Activated CD4-positive, CD25-positive, alpha-beta regulatory T cell treated with anti-CD3 and anti-CD28 coated beads, Interleukin-2, amount 50 U/mL, for 24 hours (primary cell): ENCODE data around the gene IL3RA.
"Not testable (repeated sequence)": the region's sequence is repeated elsewhere in the genome, so short reads cannot be mapped to it uniquely, and the experiment has no call there.

ENCODE experiments used
- ATAC-seq, 2 donors: fragments of 150-1000 bp; cut with Tn5 transposase; one replicate each; pipeline ENCODE4 v1.10.0; 2021; ENCODE audit warnings: mild to moderate bottlenecking in 1 of 2, moderate library complexity in 1 of 2

The IL3RA gene

DNA sequence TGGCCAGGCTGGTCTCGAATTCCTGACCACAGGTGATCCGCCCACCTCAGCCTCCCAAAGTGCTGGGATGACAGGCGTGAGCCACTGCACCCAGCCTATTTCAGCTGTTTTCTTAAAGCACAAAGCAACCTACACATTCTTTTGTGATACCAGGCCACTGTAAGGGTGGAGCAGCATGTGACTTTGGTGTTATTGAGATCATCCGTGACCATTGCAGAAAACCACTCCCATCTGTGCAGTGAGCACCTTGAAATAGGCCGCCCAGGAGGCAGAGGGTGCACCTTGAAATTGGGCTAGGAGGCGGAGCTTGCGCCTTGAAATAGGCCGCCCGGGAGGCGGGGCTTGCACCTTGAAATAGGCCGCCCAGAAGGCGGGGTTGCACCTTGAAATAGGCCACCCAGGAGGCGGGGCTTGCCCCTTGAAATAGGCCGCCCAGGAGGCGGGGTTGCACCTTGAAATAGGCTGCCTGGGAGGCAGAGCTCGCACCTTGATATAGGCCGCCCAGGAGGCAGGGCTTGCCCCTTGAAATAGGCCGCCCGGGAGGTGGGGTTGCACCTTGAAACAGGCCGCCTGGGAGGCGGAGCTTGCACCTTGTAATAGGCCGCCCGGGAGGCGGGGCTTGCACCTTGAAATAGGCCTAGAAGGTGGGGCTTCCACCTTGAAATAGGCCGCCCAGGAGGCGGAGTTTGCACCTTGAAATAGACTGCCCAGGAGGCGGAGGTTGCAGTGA, 64.3 kb downstream of the IL3RA start:
- ATAC-seq: no peak

DNA sequence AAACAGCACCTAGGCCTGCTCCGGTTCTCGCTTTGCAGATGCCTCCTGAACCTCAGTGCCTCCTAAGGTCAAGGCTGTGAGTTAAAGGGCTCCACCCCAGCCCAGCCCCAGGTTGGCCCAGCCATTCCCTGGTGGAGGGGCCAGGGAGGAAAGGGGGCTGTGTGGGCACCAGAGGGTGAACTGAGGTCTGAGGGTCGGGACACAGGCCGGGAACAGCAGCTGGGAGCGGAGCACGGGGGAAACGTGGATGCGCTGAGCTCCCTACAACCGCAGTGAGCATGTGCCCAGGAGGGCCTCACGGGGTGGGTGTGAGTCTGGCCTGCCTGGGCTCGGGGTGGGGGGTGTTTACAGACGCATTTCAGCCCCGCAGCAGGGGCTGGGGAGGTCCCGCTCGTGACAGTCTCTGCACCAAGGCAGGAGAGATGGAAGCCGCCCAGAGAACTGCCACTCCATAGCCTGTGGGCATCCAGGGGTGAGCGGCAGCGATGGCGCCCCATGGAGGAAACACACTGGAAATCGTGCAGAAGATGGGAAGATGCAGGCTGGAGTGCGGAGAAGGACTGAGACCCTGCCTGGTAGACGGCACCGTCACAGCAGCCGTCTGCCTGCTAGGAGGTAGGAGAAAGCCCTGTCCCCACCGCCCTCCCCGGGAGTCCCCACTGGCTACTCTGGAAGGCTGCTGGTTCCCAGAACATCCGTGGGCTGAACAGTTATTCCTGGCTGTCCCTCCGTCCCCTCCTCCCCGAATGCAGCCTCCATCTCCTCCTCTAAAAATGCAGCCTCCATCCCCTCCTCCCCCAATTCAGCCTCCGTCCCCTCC, 65.2 kb downstream of the IL3RA start:
- no peak for ATAC-seq

DNA sequence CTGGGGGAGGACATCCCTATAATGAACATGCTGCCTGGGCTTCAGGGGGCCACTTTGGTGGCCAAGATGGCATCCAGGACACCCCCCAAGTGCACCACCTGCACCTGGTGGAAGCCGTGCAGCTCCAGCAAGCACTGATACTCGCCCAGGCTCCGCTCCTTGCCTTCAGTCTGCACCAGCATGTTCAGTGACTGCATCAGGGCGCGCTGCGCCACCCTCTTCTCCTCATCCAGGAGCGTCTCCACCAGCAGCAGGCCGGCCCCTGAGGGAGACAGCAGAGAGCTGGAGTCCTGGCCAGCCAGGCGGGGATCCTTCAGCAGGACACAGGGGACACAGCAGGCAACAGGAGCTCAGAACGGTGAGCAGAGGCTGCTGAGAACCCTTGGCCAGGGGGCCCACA, 66.6 kb downstream of the IL3RA start:
- no peak for ATAC-seq

DNA sequence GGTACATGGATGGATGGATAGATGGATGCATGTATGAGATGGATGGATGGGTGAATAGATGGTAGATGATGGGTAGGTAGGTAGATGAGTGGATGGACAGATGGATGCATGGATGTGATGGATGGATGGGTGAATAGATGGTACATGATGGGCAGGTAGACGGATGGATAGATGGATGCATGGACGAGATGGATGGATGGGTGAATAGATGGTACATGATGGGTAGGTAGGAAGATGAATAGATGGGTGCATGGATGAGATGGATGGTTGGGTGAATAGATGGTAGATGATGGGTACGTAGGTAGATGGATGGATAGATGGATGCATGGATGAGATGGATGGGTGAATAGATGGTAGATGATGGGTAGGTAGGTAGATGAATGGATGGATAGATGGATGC, 67.3 kb downstream of the IL3RA start:
- not testable (repeated sequence) for ATAC-seq

DNA sequence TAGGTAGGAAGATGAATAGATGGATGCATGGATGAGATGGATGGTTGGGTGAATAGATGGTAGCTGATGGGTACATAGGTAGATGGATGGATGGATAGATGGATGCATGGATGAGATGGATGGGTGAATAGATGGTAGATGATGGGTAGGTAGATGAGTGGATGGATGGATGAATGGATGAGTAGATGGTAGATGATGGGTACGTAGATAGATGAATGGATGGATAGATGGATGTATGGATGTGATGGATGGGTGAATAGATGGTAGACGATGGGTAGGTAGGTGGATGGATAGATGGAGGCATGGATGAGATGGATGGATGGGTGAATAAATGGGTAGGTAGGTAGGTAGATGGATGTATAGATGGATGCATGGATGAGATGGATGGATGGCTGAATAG, 69.2 kb downstream of the IL3RA start:
- not testable (repeated sequence) for ATAC-seq

DNA sequence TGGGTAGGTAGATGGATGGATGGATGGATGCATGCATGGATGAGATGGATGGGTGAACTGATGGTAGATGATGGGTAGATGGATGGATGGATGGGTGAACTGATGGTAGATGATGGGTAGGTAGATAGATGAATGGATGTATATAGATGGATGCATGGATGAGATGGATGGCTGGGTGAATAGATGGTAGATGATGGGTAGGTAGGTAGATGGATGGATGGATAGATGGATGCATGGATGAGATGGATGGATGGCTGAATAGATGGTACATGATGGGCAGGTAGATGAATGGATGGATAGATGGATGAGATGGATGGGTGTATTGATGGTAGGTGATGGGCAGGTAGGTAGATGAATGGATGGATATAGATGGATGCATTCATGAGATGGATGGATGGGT, 70.5 kb downstream of the IL3RA start:
- no peak for ATAC-seq

DNA sequence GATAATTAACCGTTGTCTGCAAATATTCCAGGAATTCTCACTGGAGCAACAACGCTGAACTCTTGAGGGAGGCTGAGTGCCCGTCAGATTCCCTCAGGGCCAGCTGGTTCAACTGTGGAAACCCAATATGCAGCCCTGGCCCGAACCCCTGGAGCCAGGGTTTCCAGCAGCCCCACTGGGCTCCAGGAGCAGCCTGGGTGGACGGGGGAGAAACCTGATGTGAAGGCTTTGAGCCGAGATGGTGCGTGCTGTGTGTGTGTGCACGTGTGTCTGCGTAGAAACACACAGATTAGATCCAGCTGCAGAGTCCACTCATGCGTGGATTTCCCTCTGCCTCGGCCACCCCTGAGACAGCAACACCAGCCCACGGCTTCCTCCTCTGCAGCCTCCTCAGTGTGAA, 74.7 kb downstream of the IL3RA start:
- no peak for ATAC-seq

DNA sequence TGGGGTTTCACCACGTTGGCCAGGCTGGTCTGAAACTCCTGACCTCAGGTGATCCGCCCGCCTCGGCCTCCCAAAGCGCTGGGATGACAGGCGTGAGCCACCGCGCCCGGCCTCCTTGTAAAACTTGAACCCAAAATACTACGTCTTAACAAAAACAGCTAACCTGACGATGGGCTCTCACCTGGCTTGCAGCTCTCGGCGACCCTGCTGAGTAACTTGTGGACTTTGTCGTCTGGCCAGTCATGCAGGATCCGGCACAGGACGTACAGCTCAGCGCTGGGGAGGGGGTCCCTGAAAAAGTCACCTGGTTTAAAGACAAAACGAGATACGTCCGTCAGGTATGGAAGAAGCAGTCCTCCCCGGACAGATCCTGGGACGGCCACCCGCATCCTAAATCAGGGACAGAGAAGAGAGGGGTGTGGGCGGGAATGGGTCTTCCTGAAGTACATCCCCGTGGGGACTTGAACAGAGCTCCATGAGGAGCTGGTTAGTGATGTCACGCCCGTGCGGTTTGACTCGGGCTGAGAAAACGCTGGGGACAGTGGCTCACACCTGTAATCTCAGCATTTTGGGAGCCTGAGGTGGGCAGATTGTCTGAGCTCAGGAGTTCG, 76.1 kb downstream of the IL3RA start:
- ATAC-seq: no peak

DNA sequence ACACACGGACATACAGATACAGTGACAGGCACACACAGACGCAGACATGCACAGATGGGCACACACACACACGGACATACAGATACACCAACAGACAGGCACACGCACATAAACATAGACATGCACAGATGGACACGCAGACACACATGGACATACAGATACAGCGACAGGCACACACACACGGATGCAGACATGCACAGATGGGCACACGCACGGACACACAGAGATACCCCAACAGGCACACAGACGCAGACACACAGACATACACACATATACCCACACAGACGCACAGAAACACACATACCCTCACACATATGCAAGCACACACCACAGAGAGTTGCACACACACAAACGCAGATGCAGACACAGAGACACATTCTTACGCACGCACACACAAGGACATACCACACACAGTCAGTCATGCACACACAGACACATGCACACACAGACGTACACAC, 79.8 kb downstream of the IL3RA start:
- no peak for ATAC-seq

DNA sequence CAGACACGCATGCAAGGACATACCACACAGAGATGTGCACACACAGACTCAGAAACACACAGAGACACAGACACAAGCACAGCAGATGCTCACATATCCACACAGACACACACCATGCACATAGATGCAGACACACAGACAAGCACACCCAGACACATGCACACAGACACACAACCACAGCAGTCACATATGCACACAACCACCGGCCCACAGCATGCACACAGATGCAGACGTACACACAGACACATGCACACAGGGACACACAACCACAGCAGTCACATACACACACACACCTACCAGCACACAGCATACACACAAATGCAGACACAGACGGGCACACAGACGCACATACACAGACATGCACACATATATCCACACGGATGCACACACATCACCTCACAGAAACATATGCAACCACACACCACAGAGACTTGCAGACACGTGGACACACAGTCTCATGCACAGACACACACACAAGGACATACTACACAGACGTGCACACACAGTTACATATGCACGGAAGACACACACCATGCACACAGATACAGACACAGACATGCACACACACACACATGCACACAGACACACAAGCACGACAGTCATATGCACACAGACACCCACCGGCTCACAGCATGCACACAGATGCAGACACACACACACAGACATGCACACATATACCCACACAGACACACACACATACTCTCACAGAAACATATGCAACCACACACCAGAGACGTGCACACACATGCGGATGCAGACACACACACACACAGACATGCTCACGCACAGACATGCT, 80.6 kb downstream of the IL3RA start:
- no peak for ATAC-seq

DNA sequence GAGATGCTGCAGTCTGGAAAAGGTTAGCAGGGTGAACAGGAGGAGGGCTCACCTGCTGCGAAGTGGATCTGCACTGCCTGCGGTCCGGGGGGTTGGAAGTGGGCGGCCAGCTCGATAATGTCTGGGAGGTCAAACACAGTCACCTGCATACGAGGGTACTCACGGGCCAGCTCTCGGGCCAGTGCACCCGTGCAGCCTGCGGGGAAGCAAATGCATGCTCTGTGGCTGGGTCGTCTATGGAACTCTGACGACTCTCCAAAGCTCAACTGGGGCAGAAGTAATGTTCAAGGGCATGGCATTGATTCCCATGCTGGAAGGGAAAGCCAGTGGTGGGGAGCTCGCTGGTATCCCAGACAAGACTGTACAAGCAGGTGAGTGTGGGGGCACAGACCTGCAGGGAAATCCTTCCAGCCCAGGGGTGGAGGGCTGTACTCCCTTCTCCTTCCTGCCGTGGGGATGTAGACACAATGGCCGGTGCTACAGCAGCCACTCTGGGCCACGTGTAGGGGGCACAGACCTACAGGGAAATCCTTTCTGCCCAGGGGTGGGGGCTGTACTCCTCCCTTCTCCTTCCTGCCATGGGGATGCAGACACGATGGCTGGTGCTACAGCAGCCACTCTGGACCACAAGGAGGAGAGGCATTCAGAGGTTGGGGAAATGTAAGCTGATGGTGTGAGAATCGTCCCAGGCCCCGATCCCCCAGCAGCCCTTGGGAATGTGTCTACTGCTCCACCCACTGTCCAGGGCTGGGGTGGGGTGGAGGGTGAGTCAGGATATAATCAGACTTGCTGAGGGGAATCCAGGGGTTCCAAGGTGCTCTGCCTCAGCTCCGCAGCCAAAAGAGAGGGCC, 81.6 kb downstream of the IL3RA start:
- no peak for ATAC-seq

DNA sequence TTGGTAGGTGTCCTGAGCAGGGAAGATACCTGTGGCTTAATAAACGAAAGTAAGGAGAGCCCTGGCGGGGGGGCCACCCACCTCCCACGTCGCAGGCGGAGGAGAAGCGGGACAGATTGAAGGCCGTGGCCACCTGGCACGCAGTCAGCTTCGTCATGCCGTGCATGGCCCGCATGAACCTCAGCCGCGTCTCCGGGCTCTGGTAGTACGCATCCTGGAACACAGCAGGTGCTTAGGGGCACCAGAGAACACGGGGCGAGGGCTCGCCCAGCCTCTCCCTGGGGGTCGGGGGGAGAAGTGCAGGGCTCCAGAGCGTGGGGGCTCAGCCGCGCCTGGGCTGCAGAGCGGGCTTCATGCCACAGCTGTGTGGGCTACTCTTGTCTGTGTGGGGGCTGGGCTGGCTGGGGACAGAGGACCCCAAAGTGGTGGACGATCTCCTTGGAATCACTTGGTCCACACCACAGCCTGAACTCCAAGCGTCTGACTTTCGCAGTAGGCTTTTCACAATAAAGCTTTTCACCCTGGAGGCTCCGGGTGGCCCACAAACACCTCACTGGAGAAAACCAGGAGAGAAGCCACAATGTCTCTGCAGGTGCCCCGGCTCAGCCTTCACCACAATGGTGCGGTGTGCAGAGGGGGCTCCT, 82.4 kb downstream of the IL3RA start:
- ATAC-seq: no peak

DNA sequence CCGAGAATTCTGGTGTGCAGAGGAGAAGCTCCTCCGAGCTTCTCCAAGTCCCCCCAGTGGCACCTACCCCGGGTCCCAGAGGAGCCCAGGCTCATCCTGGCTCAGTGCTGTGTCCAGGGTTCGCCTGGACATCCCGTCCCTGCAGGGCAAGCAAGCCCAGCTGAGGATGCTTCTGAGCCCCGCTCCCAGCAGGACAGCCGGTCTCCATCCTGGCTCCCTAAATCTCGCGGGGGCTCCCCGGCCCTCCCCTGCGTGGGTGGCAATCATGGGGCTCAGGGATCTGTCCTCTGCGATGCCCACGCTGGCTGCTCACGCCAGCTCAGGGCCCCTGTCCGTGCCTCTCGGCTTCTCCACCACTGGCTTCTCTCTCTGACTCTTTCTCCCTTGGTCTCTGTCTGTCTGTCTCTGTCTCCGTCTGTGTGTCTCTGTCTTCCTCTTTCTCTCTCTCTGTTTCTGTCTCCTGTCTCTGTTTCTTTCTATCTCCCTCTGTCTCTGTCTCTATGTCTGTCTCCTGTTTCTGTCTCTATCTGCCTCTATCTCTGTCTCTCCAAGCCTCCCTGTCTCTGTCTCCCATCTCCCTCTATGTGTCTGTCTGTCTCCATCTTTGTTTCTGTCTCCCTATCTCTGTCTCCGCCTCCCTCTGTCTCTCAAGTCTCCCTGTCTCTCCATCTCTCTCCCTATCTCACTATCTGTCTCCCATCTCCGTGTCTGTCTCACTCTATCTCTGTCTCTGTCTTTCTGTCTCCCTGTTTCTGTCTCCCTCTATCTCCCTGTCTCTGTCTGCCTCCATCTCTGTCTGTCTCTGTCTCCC, 83.2 kb downstream of the IL3RA start:
- no peak for ATAC-seq

DNA sequence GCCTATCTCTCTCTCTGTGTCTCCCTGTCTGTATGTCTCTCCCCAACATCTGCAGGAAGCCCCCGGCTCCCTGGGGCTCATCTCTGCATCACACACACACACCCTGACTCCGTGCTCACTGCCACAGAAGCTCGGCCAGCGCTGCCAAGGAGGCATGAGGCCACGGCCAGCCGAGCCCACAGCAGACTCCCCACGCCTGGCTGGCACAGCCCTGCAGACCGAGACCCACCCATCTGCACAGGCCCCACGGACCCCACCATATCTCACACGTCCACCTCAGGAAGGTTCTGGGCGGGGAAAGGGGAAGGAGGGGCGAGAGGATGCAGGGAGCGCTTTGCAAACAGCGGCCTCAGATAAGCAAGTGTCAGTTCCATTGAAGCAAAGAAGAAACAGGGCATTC, 83.8 kb downstream of the IL3RA start:
- peak in 1 of 2 donors; percentile 5 for ATAC-seq

DNA sequence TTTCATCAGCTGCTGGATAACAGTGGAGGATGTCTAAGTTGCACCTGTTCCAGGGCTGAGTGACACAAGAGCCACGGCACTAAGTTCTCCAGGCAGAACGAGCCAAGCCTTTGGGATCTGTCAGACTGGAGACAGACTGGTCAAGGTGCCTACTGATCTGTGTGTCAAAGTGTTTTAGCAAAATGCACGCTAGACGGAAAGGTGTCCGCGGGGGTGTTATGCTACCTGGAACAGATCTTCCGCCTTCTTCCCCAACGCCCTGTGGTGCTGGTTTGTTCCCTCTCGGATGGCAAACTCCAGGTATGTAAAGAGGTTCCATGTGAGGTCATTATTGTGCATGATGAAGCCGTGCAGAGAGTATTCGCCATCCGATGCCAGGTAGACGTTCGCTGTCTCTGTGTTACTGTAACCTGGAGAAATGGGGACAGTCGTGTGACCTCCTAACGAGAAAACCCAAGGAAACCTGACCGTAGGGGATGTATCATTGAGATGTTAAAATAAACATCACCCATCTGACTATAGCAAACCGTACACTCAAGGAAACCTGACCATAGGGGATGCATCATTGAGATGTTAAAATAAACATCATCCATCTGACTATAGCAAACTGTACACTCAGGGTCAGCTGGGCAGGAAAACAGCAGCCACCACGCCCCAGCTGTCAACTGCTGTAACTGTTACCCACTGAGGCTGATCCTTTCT, 85.0 kb downstream of the IL3RA start:
- ATAC-seq: no peak

DNA sequence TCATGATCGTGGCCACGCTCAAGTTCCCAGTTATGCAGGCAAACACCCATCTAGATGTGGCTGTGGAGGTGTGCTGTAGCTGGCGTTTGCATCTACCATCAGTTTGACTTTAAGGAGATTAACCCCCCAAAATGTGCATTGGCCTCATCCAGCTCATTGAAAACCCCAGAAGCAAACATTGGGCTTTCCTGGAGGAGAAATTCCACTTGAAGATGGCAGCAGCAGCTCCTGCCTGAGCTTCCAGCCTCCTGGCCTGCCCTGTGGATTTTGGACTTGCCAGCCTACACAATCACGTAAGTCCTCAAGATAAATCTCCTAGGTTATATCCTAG, 85.5 kb downstream of the IL3RA start:
- ATAC-seq: no peak

DNA sequence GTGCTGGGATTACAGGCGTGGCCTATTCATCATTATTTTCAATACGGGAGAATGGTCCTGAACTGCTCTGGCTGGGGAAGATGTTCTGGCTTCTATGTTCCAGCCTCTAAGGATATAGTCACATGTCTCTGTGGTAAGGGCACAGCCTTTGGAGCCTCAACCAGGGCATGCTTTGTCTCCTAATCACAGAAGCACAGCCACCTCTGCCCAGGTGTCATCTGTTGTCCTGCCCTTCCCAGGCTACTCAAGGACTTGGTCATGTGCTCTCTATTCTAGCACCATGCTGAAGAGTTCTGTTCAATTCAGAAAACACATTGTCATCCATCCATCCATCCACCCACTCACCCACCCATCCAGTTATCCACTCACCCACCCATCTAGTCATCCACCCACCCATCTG, 86.6 kb downstream of the IL3RA start:
- no peak for ATAC-seq

DNA sequence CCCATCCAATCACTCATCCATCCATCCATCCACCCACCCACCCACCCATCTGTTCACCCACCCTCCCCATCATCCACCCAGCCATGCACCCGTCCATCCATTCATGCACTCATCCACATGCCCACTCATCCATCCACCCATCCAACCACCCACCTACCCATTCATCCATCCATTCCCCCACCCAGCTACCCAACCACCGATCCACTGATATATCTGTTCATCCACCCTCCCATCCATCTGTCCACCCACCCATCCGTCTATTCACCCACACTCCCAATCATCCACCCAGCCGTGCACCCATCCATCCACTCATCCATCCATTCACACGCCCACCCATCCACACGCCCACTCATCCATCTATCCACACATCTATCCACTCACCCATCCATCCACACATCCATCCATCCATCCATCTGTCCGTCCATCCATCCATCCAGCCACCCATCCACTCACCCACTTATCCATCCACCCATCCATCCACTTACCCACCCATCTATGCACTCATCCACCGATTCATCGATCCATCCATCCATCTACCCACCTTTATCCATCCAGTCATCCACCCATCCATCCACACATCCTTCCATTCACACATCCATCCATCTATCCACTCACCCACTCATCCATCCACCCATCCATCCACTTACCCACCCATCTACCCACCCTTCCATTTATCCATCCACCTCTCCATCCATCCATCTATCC, 87.7 kb downstream of the IL3RA start:
- no peak for ATAC-seq

DNA sequence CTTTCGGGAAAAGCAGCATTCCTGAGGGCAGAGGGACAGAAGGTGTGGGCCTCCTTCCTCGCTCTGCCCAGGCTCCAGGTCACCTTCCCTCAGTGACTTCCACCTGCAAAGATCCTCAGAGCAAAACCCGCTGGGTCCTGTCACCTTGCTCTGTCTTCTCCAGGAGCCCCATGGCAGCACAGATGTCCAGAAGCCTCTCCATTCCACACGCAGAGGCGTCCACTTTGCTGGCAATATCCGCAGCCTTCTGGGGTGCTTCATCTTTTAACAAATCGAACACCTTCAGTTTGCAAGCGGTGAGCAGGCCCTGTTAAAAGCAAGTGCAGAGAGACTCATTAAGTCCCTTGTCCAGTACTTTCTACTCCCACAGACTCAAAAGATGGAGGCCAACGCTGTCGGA, 88.8 kb downstream of the IL3RA start:
- no peak for ATAC-seq
